Suprapubic skin (tissue), 4 donors: Measurements from ENCODE around the gene TMOD1.

Experiments used
- EP300 ChIP-seq: sonication (generic); formaldehyde crosslinking; IDR thresholded peaks from one replicate; pipeline ENCODE4 v1.6.1; 2017; ENCODE audit warnings: antibody characterized with exemption
- POLR2A ChIP-seq, 2 donors: fragments of 450-650 bp; IDR thresholded peaks; one replicate each; pipeline ENCODE4 v1.6.1; 2017; ENCODE audit warnings: antibody characterized with exemption in 2 of 2, mild to moderate bottlenecking in 2 of 2, moderate library complexity in 2 of 2
- POLR2AphosphoS5 ChIP-seq, 3 donors: sonication (generic); formaldehyde crosslinking; IDR thresholded peaks; one replicate each; pipeline ENCODE4 v1.6.1; 2017; ENCODE audit warnings: antibody characterized with exemption in 3 of 3
- TF ChIP-seq, protein P1 (sequence below), 2 donors: fragments of 200-600 bp in 1 of 2; fragments of 450-650 bp in 1 of 2; sonication (generic) in 1 of 2; IDR thresholded peaks; one replicate each; pipeline ENCODE4 v1.5.1; 2016 to 2019; ENCODE audit warnings: antibody characterized with exemption in 2 of 2, mild to moderate bottlenecking in 1 of 2, moderate library complexity in 1 of 2

GRCh38 chr9:97617939-97618416, 116.5 kb downstream of the TMOD1 start:
- TF ChIP-seq, protein P1, sequence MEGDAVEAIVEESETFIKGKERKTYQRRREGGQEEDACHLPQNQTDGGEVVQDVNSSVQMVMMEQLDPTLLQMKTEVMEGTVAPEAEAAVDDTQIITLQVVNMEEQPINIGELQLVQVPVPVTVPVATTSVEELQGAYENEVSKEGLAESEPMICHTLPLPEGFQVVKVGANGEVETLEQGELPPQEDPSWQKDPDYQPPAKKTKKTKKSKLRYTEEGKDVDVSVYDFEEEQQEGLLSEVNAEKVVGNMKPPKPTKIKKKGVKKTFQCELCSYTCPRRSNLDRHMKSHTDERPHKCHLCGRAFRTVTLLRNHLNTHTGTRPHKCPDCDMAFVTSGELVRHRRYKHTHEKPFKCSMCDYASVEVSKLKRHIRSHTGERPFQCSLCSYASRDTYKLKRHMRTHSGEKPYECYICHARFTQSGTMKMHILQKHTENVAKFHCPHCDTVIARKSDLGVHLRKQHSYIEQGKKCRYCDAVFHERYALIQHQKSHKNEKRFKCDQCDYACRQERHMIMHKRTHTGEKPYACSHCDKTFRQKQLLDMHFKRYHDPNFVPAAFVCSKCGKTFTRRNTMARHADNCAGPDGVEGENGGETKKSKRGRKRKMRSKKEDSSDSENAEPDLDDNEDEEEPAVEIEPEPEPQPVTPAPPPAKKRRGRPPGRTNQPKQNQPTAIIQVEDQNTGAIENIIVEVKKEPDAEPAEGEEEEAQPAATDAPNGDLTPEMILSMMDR (IDR thresholded peaks at IDR 0.05): no peak
- TF ChIP-seq POLR2A (IDR thresholded peaks at IDR 0.05) (no peak), POLR2AphosphoS5 (IDR thresholded peaks at IDR 0.05) (no peak), EP300 (no peak)
